Right lobe of liver (tissue), 6 donors: ENCODE measurements around the gene CRISP3. TPM values are rescaled to one million over a fixed set of nuclear protein-coding genes. Genes with fewer than 3 reads are reported as not detected.

Experiments used
- ATAC-seq, 4 donors: fragments of 200-7000 bp; cut with Tn5 transposase; one replicate each; pipeline ENCODE4 v1.9.1; 2020; ENCODE audit warnings: mild to moderate bottlenecking in 4 of 4, moderate library complexity in 4 of 4
- DNase-seq, 3 donors: peaks; one replicate each; pipeline ENCODE4 v3.0.0-alpha.2; 2020
- H3K27ac ChIP-seq, 3 donors: fragments of 200-600 bp; one replicate each; pipeline ENCODE4 v1.8.0; 2022
- H3K27me3 ChIP-seq, 2 donors: fragments of 200-600 bp; one replicate each; pipeline ENCODE4 v1.8.0; 2022
- H3K36me3 ChIP-seq, 4 donors: fragments of 200-600 bp; sonication (generic) in 1 of 4; one replicate each; pipeline versions ENCODE4 v1.5.1 to v1.8.0; 2017 to 2022; ENCODE audit warnings: control low read depth in 1 of 4
- H3K4me1 ChIP-seq, 4 donors: fragments of 200-600 bp; sonication (generic) in 1 of 4; one replicate each; pipeline versions ENCODE4 v1.5.1 to v1.8.0; 2017 to 2022; ENCODE audit warnings: control low read depth in 1 of 4
- H3K4me3 ChIP-seq, 3 donors: fragments of 200-600 bp; one replicate each; pipeline ENCODE4 v1.8.0; 2022
- H3K9me3 ChIP-seq, 4 donors: fragments of 200-600 bp; sonication (generic) in 1 of 4; one replicate each; pipeline versions ENCODE4 v1.5.1 to v1.8.0; 2017 to 2022; ENCODE audit warnings: control low read depth in 1 of 4
- CTCF ChIP-seq, 4 donors: fragments of 200-600 bp in 3 of 4; fragments of 450-650 bp in 1 of 4; IDR thresholded peaks; one replicate each; pipeline versions ENCODE4 v1.5.1 to v1.8.0; 2016 to 2022; ENCODE audit warnings: antibody characterized with exemption in 4 of 4, mild to moderate bottlenecking in 2 of 4
- POLR2A ChIP-seq: fragments of 450-650 bp; IDR thresholded peaks from one replicate; pipeline ENCODE4 v1.6.1; 2017; ENCODE audit warnings: antibody characterized with exemption, mild to moderate bottlenecking
- whole genome bisulfite sequencing: methylation state at CpG from one replicate; pipeline ENCODE4 v1.1.6; 2018; ENCODE audit warnings: low coverage, low lambda C conversion rate; ENCODE audit not compliant: insufficient coverage; ENCODE audit errors: missing lambda C conversion rate; 5-methylcytosine and 5-hydroxymethylcytosine counted together
- intact Hi-C, 2 donors: fragments of 100-400 bp; cut with DNase I; formaldehyde crosslinking; loops; one replicate each; pipeline versions ENCODE4 v1.11.2 to v1.14.1; 2022
- total RNA-seq, 6 experiments: library from RNA; depleted of rRNA in 2 of 6; stranded (reverse); fragments of >200 nt in 2 of 6; fragmentation: NEBNext Ultra II Directional in 3 of 6; extraction: Animal tissue kit (Norgen Biotek cat#: 25700) in 3 of 6; gene quantifications; one replicate each; pipeline versions ENCODE4 v1.1.0 to v1.2.4, GENCODE V29; 2016 to 2023
- donor health status: DM: no; HTN: yes; CAD: no.
- donor health status: DM: no; HTN: no; CAD: no.
- donor health status: DM: no; HTN: no; CAD: no.
- donor health status: DM: no; HTN: yes; CAD: no.
- donor health status: DM: no; HTN: yes; CAD: no.

CRISP3 gene
- total RNA-seq, 6 experiments from 2014 or later: 0.21 to 2.3 (median 0.24) TPM; not detected in 1

- WGBS: 89% methylated on average over 7 of the region's 7 CpGs
- intact Hi-C loops: no loop called here
- DNase-seq: no peak
- no peak overlapping the region for H3K4me3 ChIP-seq
- H3K36me3 ChIP-seq: no peaks in the 10 kb centered on the region
- no peaks in the 10 kb centered on the region for H3K27me3 ChIP-seq
- H3K4me1 ChIP-seq: peaks cover 0 to 8% (median 0%) of the 10 kb centered on the region in 4 donors
- no peaks in the 10 kb centered on the region for H3K9me3 ChIP-seq
- TF ChIP-seq CTCF (IDR thresholded peaks at IDR 0.05) (no peak), POLR2A (no peak)
- no peak for ATAC-seq
- no peak overlapping the region for H3K27ac ChIP-seq
These were observed 38.5 kb upstream of the CRISP3 start for GRCh38 chr6:49782725-49783124.

GRCh38 chr6:49782293-49782692 lies 38.1 kb upstream of the CRISP3 start:
- no peaks in the 10 kb centered on the region for H3K9me3 ChIP-seq
- no peak for TF ChIP-seq POLR2A
- no peak for TF ChIP-seq CTCF (IDR thresholded peaks at IDR 0.05)
- H3K4me3 ChIP-seq: no peak overlapping the region
- ATAC-seq: no peak
- intact Hi-C loops: no loop called here
- peaks cover 0 to 8% (median 0%) of the 10 kb centered on the region in 4 donors for H3K4me1 ChIP-seq
- no peaks in the 10 kb centered on the region for H3K27me3 ChIP-seq
- no peak overlapping the region for H3K27ac ChIP-seq
- no peak for DNase-seq
- 38% methylated on average over 1 of the region's 1 CpG for WGBS
- no peaks in the 10 kb centered on the region for H3K36me3 ChIP-seq

- no peak for ATAC-seq
- no peak for TF ChIP-seq POLR2A
- no peak for TF ChIP-seq CTCF (IDR thresholded peaks at IDR 0.05)
- DNase-seq: no peak
- H3K27me3 ChIP-seq: no peaks in the 10 kb centered on the region
- intact Hi-C loops: no loop called here
- no peaks in the 10 kb centered on the region for H3K4me1 ChIP-seq
- WGBS: 40% methylated on average over 1 of the region's 1 CpG
- H3K4me3 ChIP-seq: no peak overlapping the region
- no peaks in the 10 kb centered on the region for H3K36me3 ChIP-seq
- no peaks in the 10 kb centered on the region for H3K9me3 ChIP-seq
- no peak overlapping the region for H3K27ac ChIP-seq
These were observed 32.3 kb upstream of the CRISP3 start for GRCh38 chr6:49776444-49776843.

- TF ChIP-seq POLR2A: no peak
- no peak for TF ChIP-seq CTCF (IDR thresholded peaks at IDR 0.05)
These were observed 30.9 kb upstream of the CRISP3 start for GRCh38 chr6:49775043-49775442.

GRCh38 chr6:49772285-49772684 lies 28.1 kb upstream of the CRISP3 start:
- H3K27me3 ChIP-seq: no peaks in the 10 kb centered on the region
- peaks cover 0 to 6% (median 0%) of the 10 kb centered on the region in 4 donors for H3K4me1 ChIP-seq
- no peak for ATAC-seq
- no peaks in the 10 kb centered on the region for H3K36me3 ChIP-seq
- no peak overlapping the region for H3K27ac ChIP-seq
- H3K9me3 ChIP-seq: no peaks in the 10 kb centered on the region
- TF ChIP-seq POLR2A (no peak), CTCF (IDR thresholded peaks at IDR 0.05) (no peak)
- WGBS: 47% methylated on average over 5 of the region's 5 CpGs
- DNase-seq: no peak
- no peak overlapping the region for H3K4me3 ChIP-seq
- intact Hi-C loops: no loop called here

More at GRCh38 chr6:49775043-49775442, 30.9 kb upstream of the CRISP3 start:
- Histone ChIP-seq H3K9me3 (no peaks in the 10 kb centered on the region), H3K27me3 (no peaks in the 10 kb centered on the region), H3K27ac (no peak overlapping the region), H3K36me3 (no peaks in the 10 kb centered on the region), H3K4me3 (no peak overlapping the region), H3K4me1 (no peaks in the 10 kb centered on the region)
- DNase-seq (no peak), ATAC-seq (no peak)
- intact Hi-C loops: no loop called here
